ENCODE data around the gene ZNF319.

GRCh38 chr16:58031016-58031800 is 30.7 kb upstream of the ZNF319 start:
- TF ChIP-seq CTCF (IDR thresholded peaks at IDR 0.05) = no peak
- no peak for TF ChIP-seq EP300 (IDR thresholded peaks at IDR 0.05)
- TF ChIP-seq POLR2AphosphoS5 (IDR thresholded peaks at IDR 0.05) = no peak
